CMK (cell line): ENCODE measurements around the gene TUBA4A.
"Not testable (repeated sequence)": the region's sequence is repeated elsewhere in the genome, so short reads cannot be mapped to it uniquely, and the experiment has no call there.

ENCODE experiments used
- DNase-seq: peaks from one replicate; pipeline ENCODE4 v3.0.0-alpha.2; 2010; ENCODE audit warnings: low read depth

TUBA4A gene

DNA sequence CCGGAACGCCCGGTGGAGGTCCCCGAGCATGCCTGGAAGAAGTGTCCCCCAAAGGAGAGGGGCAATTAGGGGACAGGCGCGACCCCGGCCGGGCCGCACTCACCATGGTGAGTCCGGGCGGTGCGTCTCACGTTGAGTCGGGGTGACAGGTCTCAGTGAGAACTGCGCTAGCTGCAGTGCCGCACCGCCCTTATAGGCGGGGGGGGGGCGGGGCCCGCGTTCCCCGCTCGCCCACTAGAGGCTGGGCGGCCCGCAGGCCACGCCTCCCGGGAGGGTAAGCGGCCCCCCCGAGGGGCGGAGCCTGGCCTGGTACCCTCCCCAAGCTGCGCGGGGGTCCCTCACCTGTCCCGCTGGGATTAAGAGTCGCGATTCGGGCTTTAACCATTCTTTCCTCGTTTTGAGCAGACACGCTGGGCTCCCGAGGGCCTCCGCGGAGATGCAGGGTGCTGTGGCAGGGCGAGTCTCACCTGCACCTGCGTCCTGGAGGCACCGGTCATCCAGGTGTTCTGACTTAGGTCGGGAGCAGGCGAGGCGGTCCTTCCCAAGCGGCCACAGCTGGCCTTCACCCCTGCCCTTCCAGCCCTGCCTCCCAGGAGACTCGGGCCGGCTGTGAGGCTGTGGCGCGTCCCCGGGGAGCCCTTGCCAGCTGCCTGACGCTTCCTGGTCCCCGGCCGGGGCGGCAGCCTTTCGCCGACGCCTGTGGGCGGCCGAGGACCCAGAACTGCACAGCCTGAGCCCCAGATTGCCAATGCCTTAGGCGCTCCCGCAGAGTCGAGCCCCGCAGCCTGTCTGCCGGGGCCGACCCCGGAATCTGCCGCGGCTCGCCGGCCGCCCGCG lies at the start of gene TUBA4A:
Gene TUBA4A (minus strand): TSS at position 166 of the 837 bp plus-strand sequence. CDS start 60 bp downstream, at position 106.
- DNase-seq = no peak

DNA sequence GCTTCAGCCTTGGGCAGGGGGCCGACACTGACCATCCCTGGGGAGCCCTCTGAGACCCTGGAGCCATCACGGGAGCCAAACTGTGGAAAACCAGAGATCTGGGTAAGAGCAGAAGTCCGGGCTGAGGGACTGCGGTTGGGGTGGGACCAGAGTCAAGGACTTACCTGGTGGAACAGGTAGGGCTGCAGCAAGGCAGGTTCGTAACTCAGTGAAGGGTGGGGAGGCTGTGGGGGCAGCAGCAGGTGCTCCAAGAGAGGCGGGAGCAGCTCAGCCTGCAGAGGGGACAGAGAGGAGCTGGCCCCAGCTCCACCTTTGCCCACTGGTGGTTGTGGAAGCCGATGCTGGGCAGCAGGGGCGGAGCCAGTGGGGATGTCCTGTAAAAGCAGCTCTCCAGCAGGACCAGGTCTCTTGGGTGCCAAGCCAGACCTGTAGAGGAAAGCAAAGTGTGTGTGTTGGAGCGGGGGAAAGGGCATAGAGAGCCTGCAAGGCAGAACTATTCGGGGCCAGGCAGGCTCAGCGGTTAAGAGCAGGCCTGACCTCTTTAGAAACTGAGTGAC lies 48.8 kb upstream of the TUBA4A start:
- DNase-seq = no peak

DNA sequence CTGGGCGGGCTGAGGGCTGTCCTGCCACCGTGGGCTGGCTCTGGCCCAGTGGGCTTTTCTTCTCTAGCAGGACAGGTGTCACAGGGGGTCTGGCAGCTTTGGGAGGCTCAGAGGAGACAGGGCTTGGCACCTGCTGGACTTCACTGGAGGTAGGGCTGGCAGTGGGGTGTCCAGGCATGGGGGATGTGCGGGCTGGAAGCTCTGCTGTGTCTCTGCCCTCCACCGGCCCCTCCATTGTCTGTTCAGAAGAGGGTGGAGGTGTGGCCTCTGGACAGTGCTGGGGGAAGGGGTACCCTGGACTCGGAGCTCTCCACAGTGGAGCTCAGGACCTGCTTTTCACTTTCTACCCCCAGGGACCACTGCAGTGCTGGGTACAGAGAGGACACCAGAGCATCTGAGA lies 46.3 kb upstream of the TUBA4A start:
- no peak for DNase-seq

DNA sequence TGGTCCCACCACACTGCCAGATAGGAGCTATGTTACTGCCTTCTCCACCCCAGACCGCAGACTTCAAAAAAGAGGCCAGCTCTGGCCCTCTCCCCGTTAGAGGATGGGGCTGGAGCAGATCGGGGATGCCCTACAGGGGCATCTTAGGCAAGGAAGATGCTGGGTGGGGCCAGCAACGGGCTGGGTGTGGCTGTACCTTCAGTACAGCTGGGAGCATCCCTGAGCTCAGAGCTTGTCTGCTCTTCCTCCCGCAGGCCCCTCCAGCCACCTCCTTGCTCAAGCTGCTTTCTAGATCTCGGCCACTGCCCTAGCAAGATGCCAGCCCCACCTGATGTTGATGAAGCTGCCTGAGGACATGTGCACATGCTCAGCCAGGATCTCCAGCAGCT lies 45.6 kb upstream of the TUBA4A start:
- DNase-seq = no peak

DNA sequence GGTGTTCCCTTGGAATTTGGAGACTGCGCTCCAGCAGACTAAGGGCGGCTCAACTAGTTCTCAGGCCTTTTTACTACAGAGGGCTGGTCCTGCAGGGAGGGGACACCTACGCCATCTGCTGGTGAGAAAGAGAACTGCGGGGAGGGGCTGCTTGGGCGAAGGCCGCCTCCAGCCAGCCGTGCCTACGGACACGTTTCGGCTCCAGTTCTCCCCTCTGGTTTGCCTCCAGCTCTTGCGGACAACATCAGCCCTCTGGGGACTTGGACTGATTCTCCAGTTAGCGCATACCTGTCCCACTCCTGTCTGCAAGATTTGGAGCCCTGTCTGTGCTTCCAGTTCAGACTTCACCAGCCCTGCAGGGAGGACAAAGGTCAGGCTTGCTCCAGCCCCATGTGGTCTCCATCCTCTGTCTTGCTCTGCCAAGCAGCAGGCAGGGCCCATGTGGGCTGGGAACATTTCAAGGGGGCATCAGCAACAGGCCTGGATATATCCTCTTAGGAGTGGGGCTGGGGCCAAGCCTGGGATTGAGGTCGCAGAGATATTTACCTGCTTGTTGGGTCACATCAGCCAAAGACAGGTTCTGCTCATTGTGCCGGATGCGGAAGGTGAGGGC lies 45.1 kb upstream of the TUBA4A start:
- DNase-seq = peak; percentile 68

DNA sequence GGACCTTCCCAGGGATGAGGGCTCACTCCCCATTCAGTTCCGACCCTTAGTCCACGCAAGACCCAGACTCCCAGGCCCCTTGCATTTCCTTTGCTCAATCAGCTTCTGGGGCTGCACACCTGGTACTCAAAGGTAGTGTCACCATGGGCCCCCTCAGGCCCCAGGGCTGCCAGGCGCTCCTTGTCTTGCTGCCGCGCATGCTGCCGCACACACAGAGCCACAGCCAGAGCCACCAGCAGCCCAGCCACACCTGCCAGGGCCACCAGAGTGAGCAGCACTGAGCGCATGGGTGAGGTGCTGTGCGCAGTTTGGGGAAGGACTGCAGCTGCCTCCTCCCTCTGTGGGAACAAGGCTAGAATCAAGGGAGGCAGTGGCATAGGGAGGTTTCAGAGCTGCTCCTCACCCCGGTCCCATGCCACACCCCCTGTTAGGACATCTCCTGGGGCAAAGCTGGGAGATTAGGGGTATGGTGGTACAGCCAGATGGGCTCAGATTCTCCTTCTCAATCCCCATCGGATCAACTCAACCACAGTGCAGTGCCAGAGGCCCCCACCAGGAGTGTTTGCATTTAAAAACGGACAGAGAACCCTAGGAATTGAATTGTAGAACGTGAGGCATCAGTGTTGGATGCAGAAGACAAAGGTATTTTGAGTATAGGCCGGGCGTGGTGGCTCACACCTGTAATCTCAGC lies 44.2 kb upstream of the TUBA4A start:
- no peak for DNase-seq

DNA sequence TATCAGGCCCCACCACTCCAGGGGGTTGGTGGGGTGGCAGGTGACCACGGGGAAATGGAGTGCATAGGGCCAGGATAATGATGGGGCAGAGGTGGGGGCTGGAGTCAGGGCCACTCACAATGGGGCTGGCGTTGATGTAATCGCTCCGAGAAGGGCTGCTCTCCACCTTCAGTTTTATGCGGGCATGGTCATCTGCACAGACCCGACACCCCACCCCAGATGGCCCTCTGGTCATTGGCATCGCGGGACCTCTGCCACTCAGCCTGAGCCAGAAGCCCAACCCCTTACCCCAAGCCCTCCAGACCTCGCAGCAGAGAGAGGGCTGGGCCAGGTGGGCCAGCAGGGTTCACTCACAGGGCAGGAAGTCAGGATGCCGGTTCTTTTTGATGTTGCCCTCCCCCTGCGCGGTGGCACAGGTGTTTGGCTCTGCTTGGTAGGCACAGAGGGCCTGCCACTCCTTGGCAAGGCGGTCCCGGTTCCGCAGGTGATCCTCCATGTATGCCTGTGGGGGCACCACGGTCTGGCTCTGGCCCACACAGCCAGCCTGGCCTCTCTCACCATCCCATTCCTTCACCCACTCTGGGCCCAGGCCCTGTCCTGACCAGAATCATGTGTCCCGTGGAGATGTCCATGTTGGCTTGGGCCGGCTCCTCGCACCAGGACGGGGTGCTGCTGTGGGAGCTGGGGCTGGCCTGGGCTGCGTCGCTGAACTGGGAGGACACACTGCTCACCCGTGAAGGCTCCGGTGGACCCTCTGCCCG lies 43.1 kb upstream of the TUBA4A start:
- DNase-seq = no peak

DNA sequence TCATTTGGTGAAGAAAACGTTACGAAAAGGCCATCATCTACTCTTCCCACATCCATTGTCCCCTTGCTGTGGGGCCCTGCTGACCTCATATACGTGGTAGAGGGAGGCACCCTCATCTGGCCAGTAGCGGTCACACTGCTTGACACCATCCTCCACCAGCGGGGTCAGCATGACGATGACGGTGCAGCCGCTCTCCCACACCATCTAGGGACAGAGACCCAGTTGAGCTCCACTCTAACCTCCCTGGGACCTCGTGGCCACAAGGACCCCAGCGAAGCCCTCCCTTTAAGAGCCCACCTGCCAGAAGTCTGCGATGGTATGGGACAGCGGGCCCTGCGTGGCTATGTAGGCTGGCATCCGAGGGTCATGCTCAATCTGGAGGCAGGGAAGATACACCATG lies 42.4 kb upstream of the TUBA4A start:
- no peak for DNase-seq

DNA sequence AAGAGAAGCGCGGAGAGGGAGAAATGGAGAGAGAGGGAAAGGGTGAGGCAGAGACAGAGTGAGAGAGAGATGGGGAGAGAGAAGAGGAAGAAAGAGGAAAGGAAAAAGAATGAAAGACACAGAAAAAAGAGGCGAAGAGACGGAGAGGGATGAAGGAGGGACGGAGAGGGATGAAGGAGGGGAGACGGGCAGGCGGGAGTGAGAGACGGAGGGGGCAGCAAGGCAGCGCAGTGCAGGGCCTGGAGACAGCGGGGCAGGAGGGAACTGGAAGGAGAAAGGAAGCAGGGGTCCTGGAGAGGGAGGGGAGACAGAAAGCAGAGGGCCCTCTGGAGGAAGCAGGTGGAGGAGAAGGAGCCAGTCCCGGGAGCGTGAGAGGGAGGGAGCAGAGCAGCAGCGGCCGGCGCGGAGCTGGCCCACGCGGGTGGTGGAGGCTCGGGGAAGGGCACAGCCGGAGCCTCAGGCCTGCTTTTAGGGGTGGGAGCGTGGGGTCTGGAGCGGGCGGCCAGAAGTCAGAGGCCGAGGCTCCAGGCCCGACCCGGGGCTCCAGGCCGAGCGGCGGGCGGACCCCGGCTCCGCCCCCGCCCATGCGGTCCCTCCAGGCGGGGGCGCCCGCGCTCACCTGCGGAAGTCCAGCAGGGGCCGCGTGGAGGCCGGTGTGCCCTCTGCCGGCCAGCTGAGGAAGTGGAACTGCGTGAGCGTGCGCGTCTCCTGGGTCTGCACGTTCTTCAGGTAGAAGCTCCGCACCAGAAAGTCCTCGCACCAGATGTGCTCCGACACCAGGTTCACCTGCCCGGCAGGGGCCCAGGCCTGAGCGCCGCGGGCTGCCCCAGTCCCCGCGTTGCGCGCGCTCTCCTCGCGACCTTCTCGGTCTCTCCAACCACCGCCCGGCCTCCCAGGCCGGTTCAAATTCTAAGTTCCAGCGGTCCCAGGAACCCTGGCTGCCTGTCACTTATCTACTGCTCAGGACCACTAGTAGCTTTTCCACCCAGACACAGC lies 40.9 kb upstream of the TUBA4A start:
- peak; percentile 74 for DNase-seq

DNA sequence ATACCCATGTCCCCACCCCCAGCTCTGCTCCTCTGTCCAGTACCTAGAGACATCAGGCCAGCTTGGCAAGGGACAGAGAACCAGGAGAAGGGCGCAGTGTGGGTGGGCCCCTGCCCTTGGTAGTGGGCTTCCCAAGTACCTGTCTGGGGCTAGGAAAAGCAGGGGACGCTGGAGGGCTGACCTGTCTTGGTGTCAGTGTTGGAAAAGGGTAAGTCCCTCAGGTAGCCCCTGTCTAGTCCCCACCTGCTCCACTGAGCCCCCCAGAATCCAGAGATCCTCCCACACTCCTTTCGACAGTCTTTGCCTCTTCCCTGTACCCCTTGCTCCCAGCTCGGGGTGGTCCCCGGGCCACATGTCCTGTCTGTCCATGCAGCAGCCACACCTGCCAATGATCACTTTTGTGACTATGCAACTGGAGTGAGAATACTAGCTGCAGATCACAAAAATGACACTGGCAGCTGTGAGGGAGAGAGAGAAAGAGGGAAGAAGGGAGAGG lies 40.1 kb upstream of the TUBA4A start:
- DNase-seq = no peak

DNA sequence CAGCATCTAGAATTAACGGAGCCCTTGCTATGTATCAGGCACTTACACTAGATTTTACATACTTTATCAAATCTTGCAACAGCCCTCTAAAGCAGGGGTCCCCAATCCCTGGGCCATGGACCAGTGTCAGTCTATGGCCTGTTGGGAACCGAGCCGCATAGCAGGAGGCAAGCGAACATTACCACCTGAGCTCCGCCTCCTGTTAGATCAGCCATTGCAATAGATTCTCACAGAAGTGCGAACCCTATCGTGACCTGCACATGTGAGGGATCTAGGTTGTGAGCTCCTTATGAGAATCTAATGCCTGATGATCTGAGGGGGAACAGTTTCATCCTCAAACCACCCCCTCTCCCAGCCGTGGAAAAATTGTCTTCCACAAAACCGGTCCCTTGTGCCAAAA lies 38.9 kb upstream of the TUBA4A start:
- DNase-seq = no peak

DNA sequence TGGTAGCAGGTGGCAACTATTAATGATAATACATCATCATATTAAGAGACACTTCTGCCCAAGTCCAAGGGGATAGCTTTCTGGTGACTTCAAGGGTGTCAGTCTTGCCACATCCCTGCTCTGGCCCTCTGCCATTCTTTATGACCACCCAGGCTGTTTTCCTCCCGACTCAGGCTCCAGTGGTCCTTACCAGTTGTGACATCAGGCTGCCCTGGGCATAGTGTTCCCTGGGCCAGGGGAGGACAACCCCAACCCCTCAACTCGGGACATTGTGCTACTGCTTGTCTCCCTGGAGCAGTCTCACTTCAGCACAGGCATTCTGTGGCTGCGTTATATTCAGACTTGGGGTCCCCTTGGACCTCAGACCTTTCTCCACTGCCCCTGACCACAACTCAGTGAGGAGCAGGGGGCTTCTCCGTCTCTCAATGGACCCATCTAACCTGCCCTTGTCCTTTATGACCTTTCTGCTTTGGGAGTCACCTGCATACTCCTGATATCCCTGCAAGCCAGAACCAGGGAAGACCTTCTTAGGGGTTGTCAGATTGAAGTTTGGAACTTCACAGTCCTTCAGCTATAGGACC lies 38.3 kb upstream of the TUBA4A start:
- no peak for DNase-seq

DNA sequence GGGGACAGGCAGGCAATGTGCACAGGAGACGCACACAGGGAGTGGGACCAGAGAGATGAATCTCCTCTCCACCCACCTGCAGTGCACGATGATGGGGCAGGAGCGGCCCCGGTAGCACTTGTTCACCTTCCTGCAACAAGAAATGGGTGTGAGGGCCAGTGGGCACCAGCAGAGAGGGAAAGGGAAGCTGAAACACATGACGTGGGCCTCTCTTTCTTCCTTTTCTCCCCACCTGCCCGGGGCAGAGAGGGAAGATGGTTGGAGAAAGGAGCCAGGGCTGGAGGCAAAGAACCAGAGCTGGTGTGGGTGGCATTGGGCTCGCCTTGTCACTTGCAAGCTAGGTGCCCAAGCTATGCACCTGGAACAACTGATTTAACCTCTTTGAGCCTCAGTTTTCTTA lies 37.7 kb upstream of the TUBA4A start:
- DNase-seq = no peak

DNA sequence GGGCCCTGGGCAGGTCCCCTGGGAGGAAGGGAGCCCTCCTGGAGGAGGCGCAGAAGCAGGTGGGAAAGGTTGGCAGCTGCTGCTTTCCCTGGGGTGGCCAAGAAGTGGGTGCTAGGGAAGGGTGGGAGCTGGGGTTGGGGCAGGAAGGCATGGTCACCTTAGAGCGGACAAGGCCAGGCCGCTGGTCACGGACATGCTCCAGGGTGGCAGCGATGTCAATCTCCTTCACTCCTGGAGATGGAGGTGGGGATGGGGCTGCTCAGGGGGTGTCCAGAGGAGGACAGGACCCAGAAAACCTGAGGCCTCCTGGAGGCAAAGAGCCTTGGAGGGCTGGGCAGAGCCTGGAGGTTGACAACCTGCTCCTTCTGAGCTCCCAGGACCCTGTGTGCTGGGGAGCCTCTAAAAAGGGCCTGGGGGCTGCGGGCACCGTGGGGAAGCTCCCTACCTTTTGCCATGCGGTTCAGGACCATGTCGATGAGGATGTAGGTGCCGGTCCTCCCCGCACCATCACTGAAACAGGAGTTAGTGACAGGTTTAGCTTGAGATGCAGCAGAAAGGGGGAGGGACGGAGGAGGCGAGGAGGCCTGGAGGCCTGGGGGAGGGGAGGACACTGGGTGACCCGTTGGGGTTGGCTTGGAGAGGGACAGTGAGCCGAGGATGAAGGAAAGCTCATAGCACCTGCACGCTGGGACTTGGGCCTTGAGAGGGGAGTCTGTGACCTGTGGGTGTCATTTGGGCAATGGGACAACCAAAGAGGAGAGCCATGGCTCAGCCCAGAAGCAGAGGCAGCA lies 36.9 kb upstream of the TUBA4A start:
- DNase-seq = no peak

DNA sequence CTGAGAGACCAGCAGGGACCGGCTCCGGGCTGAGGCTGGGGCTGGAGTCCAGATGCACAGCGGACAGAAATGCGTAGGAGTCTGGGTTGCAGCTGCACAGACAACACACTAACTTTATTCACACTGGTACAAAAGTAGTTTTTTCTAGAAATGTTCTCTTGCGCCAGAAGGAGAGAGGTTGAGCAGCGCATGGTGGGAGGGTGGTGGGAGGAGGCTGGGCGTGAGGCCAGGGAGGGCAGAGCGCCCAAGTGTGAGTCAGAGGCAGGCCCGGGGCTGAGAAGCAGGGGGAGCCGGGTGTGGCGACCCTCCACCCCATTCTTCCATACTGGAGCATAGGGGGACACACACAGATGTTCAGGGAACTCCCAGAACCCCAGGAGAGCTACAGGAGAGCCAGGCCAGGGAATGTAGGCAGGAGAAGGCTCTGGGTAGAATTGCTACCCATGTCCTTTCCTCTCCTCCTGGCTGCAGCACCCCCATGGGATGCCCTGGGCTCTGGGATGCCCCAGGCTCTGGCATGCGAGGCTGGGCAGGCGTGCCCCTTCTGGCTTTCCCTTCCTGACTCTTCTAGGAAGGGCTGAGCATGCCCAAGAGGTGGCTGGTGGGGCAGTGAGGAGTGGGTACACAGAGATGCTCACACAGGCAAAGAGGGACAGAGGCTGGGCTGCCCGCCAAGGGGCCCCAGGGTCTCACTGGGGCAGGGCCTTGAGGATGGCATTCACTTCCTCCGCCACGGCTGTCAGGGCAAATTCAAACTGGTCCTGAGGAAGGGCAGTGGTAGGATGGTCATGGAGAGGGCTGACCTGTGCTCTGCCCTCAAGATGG lies 36.0 kb upstream of the TUBA4A start:
- DNase-seq = no peak

DNA sequence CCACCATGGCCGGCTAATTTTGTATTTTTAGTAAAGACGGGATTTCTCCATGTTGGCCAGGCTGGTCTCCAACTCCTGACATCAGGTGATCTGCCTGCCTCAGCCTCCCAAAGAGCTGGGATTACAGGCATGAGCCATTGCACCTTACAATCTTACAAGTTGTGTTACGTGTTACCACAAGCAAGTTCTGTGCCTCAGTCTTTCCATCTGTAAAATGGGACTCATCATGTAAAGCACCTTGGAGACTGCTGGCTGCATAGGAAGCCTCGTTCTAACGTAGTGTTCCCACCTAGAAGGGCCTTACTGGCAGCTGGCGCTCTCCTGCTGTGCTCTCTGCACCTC lies 35.4 kb upstream of the TUBA4A start:
- DNase-seq = no peak

DNA sequence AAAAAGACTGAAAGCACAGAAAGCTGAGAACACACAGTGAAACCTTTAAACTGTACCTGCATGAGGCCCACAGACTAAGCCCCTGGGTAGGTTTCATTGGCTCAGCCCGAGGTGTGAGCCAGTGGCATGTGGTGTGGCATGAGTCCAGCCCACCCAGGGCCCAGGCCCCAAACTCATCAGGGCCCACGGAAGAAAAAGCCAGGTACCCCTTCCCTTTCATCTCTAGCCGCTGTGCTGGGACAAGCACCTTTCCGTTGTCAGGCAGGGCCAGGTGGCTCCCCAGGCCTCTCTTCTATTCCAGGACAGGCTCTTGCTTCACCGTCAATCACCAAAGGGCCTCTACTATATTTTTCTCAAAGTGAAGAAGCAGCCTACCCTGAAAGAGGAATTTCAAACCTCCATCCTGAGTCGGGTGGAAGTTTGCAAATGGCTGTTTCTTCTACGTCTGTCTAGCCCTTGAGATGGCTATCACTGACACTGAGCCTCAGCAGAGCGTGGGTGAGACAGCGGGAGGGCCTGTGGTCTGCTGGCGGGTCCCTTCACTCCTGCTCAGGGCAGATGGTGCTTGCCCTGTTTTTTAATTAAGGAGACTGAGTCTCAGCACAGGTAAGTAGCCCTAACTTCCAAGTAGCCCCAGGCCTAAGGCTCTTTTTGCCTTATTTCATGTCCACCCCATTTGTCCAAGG lies 34.0 kb upstream of the TUBA4A start:
- DNase-seq = no peak

DNA sequence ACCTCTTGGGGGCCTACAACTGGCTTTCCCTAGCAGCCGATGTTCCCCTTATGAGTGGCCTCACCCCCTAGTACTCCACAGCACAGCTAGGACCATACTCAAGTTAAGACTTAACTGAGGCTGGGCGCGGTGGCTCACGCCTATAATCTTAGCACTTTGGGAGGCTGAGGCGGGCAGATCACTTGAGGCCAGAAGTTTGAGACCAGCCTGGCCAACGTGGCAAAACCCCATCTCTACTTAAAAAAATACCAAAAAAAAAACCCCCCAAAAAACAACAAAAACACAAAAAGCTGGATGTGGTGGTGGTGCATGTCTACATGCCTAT lies 33.4 kb upstream of the TUBA4A start:
- not testable (repeated sequence) for DNase-seq
